ENCODE data around the gene ABHD8.
A peak's percentile ranks its signal among the peaks of the same experiment; 100 is the strongest.

ABHD8 gene

DNA sequence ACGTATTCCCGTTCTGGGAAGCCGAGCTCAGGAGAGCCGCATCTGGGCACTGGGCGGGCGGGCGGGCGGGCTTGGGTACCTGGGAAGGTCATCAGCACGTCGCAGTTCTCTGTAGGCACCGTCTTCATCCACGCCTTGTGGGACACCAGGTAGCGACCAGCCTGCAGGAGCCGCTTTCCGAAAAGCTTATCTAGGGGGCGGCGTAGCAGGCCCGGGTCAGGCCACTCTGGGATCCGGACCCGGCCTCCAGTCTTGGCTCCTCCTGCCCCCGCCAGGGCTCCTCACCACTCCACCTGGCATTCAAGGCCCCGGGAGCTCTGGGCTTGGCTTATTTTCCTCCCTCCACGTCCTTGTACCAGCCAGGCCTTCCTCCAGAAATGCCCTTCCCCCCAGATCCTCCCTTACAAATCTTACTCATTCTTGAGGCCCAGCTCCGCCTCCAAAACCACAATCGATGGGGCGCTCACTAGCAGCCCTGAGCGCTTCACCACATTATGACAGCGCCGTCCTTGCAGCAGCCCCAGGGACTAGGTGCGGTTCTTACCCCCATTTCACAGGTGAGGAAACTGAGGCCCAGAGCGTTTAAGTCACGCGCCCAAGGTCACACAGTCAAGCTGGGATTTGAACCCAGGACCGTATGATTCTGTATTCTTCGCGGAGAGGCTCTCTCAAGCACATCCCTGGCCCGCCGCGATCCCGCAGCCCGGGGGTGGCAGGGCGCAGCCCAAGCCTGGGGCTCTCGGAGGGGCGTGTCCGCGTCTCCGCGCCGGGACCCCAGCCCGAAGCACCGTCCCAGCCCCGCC, 30.6 kb upstream of the ABHD8 start:
- TF ChIP-seq, protein P1, sequence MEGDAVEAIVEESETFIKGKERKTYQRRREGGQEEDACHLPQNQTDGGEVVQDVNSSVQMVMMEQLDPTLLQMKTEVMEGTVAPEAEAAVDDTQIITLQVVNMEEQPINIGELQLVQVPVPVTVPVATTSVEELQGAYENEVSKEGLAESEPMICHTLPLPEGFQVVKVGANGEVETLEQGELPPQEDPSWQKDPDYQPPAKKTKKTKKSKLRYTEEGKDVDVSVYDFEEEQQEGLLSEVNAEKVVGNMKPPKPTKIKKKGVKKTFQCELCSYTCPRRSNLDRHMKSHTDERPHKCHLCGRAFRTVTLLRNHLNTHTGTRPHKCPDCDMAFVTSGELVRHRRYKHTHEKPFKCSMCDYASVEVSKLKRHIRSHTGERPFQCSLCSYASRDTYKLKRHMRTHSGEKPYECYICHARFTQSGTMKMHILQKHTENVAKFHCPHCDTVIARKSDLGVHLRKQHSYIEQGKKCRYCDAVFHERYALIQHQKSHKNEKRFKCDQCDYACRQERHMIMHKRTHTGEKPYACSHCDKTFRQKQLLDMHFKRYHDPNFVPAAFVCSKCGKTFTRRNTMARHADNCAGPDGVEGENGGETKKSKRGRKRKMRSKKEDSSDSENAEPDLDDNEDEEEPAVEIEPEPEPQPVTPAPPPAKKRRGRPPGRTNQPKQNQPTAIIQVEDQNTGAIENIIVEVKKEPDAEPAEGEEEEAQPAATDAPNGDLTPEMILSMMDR (IDR thresholded peaks at IDR 0.05) = no peak
- H2AFZ ChIP-seq = peak overlapping the region; percentile 97
- no peaks in the 10 kb centered on the region for H3K36me3 ChIP-seq (ENCODE audit: control insufficient read depth, insufficient read depth, low read length)
- H3K9me3 ChIP-seq (ENCODE audit: control insufficient read depth, low read length) = no peaks in the 10 kb centered on the region
- no peaks in the 10 kb centered on the region for H3K79me2 ChIP-seq
- peak overlapping the region; percentile 53 for H3K27ac ChIP-seq
- H3K4me1 ChIP-seq = peaks cover 4% of the 10 kb centered on the region
- peak overlapping the region; percentile 78 for H3K9ac ChIP-seq
- H3K4me2 ChIP-seq (ENCODE audit: low read length) = peak overlapping the region; percentile 75
- H3K4me3 ChIP-seq (ENCODE audit: low read depth, low read length) = peak overlapping the region; percentile 65
- no peaks in the 10 kb centered on the region for H3K27me3 ChIP-seq (ENCODE audit: control insufficient read depth, insufficient read depth, low read length)

DNA sequence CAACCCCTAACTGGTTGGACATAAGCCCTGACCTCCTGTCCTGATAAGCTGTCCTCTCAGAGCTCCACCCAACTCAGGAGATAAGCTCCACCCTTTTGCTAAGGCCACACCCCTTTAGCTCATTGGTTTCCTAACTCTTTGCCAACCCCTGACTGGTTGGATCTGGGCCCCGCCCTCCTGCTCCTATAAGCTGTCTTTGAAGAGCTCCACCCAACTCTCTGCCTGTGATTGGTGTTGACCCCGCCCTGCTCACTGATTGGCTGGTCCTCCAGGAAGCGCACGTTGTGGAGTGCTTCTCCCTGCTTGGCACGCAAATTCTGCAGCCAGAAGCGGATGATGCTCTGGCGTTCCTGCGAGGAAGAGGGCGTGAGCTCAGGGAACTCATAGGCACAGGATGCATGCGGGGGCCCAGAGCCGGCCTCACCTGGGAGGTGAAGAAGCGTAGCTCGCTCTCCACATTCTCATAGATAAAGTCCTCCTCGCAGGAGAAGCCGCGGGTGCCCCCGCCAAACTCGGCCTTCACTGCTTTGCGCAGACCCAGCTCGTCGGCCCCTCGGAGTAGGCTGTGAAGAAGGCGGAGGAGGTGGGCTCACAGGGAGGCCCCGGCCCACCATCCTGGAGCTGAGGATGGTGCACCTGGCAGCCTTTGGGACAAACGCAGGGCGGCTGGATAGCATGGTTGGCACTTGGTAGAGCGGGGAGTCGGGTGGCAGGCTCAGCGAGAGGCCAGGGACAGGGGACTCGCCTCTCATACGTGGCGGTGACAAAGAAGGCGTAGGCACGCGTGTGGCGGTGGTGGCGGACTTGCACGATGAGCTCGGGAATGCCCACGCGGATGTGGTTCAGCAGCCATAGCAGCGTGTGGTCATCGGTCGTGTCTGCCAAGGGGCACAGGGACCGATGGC, 29.7 kb upstream of the ABHD8 start:
- Histone ChIP-seq H3K27me3 (ENCODE audit: control insufficient read depth, insufficient read depth, low read length) (no peaks in the 10 kb centered on the region), H3K4me1 (peaks cover under 1% of the 10 kb centered on the region), H3K4me2 (ENCODE audit: low read length) (no peak overlapping the region), H3K79me2 (no peaks in the 10 kb centered on the region), H3K36me3 (ENCODE audit: control insufficient read depth, insufficient read depth, low read length) (no peaks in the 10 kb centered on the region), H3K4me3 (ENCODE audit: low read depth, low read length) (no peak overlapping the region), H2AFZ (no peak overlapping the region), H3K9me3 (ENCODE audit: control insufficient read depth, low read length) (no peaks in the 10 kb centered on the region), H3K27ac (no peak overlapping the region), H3K9ac (no peak overlapping the region)
- TF ChIP-seq, protein P1 (IDR thresholded peaks at IDR 0.05) = no peak

DNA sequence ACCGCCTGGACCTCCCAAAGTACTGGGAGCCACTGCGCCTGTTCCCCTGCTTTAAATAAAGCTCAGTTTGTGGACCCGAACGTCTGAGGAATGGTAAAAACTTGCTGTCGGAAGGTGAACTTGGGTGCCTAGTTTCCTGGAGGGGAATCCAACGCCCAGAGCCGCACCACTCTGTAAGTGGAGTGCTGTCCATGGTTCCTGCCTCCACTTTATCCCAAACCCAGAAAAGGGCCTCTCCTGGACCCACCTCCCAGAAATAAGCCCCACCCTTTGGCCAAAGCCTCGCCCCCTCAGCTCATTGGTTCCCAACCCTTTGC, 29.1 kb upstream of the ABHD8 start:
- Histone ChIP-seq H3K4me3 (ENCODE audit: low read depth, low read length) (no peak overlapping the region), H3K4me1 (no peaks in the 10 kb centered on the region), H3K79me2 (no peaks in the 10 kb centered on the region), H3K27ac (no peak overlapping the region), H3K9me3 (ENCODE audit: control insufficient read depth, low read length) (no peaks in the 10 kb centered on the region), H3K27me3 (ENCODE audit: control insufficient read depth, insufficient read depth, low read length) (no peaks in the 10 kb centered on the region), H2AFZ (no peak overlapping the region), H3K9ac (no peak overlapping the region), H3K36me3 (ENCODE audit: control insufficient read depth, insufficient read depth, low read length) (no peaks in the 10 kb centered on the region), H3K4me2 (ENCODE audit: low read length) (no peak overlapping the region)
- TF ChIP-seq, protein P1 (IDR thresholded peaks at IDR 0.05) = no peak

DNA sequence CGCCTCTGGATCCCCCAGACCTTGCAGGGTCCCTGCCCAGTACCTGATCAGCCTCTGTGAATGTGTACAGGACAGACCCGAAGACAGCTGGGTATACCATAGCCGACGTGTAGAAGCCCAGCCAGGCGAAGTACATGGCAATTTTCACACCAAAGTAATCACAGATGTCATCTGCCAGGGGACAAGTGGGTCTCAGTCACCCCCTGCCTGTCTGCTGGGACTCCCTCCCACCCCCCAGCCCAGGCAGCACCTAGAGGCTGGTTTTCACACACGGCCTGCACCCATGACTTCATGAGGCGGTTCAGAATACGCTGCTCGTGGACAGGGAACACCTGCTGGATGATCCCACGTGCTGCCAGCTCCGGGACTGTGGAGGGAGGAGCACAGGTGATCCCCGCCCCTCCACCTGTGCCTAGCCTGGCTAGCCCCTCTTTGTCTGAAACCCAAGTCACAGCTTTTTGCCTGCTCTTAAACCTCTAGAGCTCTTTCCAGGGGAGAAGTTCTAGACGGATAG, 27.9 kb upstream of the ABHD8 start:
- no peak overlapping the region for H3K27ac ChIP-seq
- H3K4me3 ChIP-seq (ENCODE audit: low read depth, low read length) = no peak overlapping the region
- no peaks in the 10 kb centered on the region for H3K9me3 ChIP-seq (ENCODE audit: control insufficient read depth, low read length)
- no peaks in the 10 kb centered on the region for H3K27me3 ChIP-seq (ENCODE audit: control insufficient read depth, insufficient read depth, low read length)
- H3K9ac ChIP-seq = no peak overlapping the region
- H3K79me2 ChIP-seq = no peaks in the 10 kb centered on the region
- TF ChIP-seq, protein P1 (IDR thresholded peaks at IDR 0.05) = no peak
- no peak overlapping the region for H2AFZ ChIP-seq
- no peaks in the 10 kb centered on the region for H3K4me1 ChIP-seq
- no peaks in the 10 kb centered on the region for H3K36me3 ChIP-seq (ENCODE audit: control insufficient read depth, insufficient read depth, low read length)
- no peak overlapping the region for H3K4me2 ChIP-seq (ENCODE audit: low read length)

Measured in parathyroid adenoma (tissue), 2 donors.